ENCODE results near the gene ATXN8OS. TPM values are rescaled to one million over a fixed set of nuclear protein-coding genes. Genes with fewer than 3 reads are reported as not detected.
"Not testable (repeated sequence)": the region's sequence is repeated elsewhere in the genome, so short reads cannot be mapped to it uniquely, and the experiment has no call there.

Gene ATXN8OS
- polyA plus RNA-seq (ENCODE audit: insufficient read length) = 0.46 TPM

DNA sequence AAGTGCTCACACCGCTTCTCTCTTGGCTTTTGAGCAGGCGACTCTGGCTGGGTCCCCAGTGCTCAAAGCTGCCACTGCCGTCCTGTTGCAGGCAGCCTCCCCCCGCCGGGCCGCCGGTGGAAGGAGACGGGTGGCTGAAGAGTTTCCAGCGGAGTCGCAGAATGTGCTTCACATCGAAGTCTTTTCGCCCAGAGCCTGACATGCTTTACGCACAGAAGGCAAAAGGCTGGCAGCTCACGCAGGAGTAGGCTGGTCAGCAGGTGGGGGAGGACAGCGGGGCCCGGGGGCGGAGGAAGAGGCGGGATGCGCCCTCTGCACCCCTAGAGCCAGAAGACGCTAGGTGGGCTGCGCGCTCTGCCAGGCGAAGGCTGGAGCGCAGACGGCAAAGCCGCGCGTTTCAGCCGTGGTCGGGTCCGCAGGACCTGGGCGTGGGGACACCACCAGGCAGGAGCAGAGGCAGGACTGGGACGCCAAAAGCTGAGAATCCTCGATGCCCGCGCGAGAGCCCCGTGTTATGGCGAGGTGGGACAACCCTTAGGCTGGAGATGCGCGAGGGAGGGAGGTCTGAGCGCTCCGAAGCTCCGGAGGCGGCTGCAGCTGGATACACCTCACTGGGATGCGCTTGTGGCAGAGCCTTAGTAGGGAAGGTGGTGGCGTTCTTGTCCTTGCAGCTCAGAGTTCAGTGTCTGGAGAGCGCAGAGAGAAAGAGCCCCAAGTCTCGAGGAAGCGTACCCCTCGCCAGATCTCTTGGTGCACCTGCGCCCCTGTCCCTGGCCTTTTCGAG lies at the start of gene ATXN8OS:
Gene ATXN8OS (plus strand): TSS at position 329 of the 784 bp plus-strand sequence.
- DNase-seq = no peak

DNA sequence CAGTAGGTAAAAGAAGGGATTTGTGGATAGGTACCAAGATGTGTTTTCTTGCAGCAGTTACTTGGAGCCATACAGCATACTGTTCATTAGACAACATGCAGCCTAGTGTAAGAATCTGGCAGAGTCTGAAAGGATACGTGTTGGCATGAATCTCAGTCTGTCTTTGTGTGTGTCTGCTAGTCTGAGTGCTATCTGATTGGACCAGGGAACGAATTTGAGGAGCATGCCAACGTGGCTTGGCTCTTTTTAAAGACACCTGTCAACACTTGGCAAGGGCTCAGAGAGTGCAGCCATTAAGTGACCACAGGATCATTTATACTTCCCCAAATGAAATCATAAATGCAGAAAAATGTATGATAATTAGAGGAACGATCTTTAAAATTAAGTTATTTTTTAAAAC lies 27.6 kb upstream of the ATXN8OS start:
- no peak for DNase-seq

DNA sequence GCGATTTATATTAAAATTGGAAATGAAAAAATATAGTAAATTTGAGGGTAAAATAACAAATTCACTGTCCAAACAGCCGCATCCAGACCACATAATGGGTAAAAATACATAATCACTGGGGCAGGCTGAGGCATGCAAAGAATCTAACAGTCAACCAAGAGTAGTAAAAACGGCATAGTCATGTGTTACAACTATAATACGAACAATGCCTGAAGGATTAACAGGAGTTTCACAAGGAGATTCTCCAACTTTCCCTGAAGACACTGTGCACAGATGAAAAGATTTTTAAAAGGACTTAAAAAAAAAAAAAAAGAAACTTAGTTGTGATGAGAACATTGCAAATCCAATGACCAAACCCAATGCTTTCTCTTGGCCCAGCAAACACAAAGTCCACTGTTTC lies 20.4 kb upstream of the ATXN8OS start:
- DNase-seq = no peak

DNA sequence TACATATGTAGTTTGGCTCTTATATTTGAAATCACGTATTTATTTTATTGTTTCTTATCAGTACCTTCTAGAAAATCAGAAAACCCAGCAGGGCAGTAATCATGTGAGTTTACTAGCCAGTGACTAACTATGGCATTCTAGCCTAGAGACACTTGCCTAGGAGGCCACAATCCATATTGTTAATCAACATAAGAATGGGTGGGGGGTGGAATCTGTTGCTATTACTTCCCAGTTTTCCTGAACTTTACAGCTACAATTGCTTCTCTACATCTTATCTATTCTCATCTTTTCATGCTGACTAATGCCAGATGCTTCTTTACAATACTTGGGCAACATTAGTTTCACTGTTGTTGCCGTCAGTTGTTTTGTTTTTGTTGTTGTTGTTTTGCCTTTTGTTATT lies 18.7 kb upstream of the ATXN8OS start:
- DNase-seq = no peak

DNA sequence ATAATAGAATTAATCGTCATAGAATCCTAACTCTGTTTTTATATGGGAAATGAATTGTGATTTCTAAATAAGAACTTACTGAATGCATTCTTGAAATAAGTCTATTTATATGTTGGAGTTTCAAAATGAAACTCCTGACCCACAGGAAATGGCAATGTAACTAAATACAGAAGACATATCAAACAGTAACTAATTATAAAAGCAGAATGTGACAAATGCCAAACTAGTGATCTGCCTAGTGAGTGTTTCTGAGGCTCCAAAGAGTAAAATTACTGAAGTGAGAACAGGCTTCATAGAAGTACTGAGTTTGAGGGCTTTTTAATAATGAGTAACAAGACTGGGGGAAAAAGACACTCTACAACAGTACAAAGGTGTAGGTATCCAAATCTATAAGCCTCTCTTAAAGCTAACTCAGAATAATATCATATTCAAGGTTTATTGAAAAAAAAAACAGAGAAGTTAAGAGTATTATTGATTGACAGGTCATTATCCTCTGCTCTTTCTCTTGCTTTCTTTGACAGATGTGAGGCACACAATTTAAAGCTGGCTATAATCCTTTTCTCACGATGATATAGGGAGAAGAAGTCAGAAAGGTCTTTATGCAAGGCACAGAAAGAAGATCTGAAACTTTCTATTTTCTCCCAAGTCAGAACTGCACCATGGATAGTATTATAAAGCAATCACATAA lies 17.4 kb upstream of the ATXN8OS start:
- DNase-seq = no peak

DNA sequence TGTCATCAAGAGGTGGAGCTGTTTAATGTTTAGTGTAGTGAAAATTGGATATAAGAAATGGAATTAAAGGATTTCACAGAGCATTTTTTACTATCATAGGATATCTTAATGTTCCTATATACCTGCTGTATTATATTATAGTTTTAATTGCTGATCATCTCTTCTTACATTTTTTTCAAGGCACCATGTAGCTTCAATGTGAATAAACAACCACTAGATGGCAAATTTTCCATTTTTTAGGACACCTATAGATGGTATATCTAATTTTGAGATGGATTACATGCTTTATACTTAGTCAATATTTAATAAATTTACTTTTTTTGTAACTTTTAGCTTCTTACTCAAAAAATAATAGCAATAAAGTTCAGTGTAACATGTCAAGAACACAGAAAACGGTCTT lies 9.0 kb upstream of the ATXN8OS start:
- no peak for DNase-seq

DNA sequence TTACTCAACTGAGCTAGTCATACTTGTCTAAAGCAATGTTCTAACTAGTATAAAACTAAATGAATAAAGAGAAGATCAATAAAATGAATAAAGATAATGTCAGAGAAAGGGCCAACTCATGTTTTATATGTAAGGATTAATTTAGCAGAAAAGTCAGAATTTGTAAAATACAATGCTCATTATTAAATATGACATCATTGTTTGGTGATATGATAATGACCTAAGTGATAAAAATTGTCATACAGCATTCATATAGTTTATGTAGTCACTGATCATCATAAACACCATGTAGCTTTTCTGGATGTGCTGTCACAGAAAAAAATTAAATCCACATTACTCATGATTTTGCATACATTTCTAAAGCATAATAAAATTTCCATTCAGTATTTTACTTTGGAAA lies 3.1 kb upstream of the ATXN8OS start:
- no peak for DNase-seq

DNA sequence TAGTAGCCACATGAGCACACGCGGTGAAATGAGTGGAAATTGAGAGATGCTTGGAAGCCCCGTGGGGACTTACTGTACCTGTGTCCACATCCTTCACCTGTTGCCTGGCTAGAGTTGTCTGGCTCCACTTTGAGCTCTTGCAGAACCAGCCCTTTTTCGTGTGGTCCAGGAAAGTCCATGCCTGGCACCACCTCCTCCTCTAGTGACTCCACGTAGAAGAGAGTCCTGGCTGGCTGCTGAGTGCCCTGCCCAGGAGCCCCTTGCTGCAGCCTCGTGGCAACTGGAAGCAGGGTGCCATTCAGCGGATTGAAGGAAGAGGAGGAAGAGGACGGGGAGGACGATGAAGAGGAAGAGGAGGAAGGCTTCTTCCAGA lies 515 bp upstream of the ATXN8OS start:
- no peak for DNase-seq

DNA sequence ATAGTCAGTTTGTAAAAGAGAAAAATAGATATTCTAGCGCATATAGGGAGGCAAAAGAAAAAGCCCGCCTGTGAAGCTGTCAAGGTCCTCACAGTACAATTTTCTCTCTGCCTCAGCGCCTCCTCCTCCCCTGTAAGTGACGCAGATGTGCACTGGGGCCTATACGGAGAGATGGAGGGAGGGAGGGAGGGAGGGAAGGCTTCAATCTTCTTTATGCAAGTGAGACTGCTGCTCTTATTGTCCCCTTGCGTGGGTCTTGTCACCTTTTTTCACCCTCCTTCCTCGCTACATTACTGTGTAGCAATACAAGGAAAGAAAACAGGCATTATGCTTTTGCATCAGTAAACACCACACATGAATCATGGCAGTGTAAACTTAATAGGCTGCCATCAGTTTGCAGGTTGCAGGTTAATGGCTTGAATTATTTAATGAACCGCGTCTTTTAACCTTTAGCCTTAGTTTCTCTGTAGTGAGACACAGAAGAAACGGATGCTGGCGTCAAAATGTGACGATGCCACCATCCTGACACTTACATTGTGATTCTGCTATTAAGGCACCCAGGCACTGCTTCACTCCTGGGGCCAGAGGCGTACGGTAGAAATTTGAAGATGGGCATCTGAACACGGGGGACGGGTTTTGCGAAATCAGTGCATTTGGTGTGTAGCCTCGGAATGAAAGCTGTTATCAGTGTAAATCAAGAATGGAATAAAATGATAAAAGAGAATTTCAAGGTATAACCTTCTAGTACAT lies 905 bp downstream of the ATXN8OS start, which contains the start of gene KLHL1:
Gene KLHL1 (minus strand): TSS at position 97 of the 750 bp plus-strand sequence. CDS start 753 bp downstream, outside the sequence.
- no peak for DNase-seq

DNA sequence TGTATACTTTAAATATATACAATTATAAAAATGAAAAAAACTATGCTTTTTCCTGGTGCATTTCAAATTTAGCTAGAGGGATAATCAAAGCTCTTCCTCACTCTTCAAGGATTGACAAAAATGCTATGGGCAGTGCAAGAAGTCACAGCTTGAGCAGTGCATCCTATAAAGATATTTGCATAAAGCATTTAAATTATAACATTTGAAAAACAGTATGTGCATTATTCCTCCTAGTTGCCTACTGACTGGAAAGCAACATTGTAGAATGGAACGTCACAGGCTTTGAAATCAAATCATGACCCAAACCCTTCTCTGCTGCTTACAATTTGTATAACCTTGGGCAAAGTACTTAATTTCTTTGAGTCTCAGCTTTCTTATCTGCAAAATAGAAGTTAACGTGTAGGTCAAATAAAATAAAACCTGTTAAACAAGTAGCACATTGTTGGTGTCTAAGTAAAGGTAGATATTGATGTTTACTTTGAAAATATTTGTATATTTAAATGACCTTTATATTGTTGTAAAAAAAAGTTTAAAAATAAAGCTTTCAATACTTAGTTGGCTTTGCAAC lies 9.8 kb downstream of the ATXN8OS start:
- DNase-seq = no peak

DNA sequence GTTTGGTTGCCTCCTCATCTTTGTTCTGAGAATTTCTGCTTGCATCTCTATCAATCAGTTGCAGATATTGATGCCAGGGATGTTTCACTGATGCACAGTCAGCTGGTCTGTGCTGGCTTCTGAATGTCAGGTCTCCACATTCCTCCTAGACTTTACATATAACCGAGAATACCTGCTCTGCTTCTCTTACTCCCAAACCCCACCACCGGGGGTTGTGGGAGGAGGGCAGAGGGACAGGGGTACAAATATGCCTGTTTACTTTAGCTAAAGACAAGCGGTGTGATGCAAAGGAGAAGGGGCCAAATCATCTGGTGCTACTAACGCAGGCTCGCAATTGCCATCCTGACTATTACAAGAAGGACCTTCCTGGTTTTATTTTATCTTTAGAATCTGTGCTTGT lies 18.1 kb downstream of the ATXN8OS start:
- DNase-seq = no peak

DNA sequence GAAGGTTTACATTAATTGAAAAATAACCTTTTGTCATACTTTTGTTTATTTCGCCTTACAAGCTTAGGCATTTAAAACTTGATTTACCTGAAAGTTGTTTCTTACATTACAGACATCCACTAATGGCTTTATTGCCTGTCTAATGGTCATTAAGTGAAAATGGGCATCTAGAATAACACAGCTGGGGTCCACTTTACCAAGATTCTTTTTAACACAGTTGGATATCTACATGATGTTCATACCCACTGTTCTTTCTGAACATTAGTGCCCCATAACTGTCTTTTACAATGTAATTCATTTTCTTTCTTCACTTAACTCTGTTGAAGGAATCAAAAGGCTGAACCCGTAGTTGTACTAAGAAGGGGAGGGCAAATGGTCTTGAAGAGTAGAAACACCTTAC lies 20.5 kb downstream of the ATXN8OS start:
- DNase-seq = no peak

DNA sequence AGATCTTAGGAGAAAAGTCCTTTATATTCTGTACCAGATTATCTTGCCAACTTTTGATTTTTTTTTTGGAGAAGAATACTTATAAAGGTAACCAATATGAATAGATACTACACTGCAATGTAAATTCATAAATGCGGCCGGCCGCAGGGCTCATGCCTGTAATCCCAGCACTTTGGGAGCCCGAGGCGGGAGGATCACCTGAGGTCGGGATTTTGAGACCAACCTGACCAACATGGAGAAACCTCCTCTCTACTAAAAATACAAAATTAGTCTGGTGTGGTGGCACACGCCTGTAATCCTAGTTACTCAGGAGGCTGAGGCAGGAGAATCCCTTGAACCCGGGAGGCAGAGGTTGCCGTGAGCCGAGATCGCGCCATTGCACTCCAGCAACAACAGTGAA lies 35.0 kb downstream of the ATXN8OS start:
- not testable (repeated sequence) for DNase-seq

DNA sequence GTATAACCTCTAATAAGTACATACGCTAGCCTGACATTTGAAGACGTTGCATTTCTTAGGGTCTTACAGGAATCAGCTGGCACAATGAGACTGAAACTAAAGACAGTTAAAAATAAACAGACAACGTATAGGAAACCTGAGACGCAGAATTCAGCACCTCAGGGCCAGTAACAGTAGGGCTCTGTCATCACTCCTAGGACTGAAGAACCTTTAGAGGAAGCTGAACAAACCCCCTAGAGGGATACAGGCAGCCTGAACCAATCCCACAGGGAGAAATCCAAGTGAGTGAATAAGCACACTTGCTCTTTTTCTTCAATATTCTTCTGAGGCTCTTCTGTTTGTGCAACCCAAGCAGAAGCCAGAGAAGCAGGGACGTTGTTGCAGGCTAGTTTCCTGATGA lies 54.5 kb downstream of the ATXN8OS start:
- DNase-seq = no peak

DNA sequence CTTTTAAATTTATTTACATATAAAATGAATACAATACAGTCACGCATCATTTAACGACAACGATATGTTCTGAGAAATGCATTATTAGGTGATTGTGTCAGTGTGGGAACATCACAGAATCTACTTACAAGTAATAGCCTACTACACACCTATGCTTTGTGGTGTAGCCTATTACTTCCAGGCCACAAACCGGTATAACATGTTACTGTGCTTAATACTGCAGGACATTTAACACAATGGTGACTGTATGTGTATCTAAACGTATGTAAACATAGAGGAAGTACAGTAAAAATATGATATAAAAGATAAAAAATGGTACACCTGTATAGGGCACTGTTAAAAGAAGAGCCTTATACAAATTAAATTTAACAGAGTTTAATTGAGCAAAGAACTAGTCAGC lies 63.1 kb downstream of the ATXN8OS start:
- DNase-seq = no peak

DNA sequence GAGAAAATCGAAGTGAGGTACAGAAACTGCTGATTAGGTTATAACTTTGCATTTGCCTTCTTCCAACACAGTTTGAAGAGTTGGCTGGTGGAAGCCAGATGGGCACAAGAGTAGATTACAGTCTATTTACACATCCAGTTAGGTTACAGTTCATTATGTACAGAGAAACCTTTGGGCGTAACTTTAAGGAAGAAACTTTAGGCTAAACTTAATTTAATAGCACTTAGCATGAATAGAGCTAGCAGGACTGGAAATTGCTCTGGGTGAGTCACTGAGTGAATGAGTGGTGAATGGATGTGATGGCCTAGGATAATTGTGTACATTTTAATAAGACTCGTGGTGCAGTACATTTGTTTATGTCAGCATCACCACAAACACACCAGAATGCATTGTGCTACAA lies 63.5 kb downstream of the ATXN8OS start:
- DNase-seq = no peak

DNA sequence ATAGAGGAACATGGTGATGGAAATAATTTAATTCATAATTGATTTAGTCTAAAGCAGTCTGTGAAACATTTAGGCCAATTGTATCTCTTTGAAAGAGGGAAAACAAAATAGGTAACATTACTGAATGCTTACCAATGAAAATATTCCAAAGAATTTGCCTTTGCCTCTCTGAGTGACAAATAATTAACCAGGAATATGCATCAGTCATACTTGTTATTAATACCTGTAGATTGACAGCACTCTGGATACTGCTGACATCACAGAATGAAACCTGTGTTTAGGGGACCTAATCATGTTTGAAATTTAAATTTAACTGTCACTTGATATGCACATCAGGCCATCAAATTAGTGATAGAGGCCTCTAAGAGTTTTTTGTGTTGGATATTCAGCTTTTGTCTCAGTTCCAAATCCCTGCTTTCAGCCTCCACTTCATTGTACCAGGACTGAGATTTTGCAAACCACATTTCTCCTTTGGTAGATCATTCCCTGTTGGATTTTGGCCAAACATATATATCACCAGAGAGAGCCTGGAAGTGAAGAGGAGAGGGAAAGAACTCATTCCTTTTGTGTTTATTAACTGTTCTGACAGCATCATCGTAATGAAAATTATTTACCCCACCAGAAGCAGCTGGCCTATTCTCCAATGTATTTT lies 65.4 kb downstream of the ATXN8OS start:
- no peak for DNase-seq

DNA sequence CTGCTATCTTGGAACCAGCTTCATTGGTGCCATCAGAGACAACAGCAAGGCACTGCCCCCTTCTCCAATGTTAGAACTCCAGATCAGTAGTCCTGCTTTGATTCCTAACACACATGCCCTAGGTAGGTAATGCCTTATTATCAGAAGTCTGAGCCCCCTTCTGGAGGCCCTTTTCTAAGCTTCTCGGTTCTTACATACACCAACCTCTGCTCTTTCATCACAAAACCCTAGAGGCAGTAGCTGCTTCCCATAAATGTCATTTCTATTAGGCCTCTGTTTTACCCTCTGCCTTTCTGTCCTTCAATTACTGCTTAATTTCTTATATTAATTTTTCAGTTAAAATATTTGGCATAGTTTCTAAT lies 66.0 kb downstream of the ATXN8OS start:
- no peak for DNase-seq

DNA sequence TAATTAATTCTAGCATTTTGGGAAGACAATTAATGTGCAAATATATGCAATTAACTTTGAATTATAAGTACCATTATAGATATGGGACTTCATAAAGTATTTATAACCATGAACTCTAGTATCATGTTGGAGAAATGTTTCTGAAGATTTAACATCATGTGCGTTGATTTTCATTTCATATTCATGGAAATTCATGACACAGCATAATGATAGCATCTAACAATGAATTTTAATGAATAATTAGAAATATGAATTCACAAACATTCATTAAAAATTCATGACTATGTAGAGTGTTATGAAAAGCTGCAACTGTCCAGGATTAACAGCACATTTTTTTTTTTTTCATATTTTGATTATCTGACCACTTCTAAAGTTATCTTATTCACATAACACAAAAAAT lies 70.7 kb downstream of the ATXN8OS start:
- no peak for DNase-seq
